ENCODE measurements around the gene SPAAR.
"Not testable (repeated sequence)": the region's sequence is repeated elsewhere in the genome, so short reads cannot be mapped to it uniquely, and the experiment has no call there.

SPAAR gene

GRCh38 chr9:35904338-35904737, 5.0 kb upstream of the SPAAR start:
- no peak for DNase-seq (ENCODE audit: low read depth in 2 of 2)

- DNase-seq (ENCODE audit: low read depth in 2 of 2): no peak
These were observed 4.1 kb upstream of the SPAAR start for GRCh38 chr9:35905051-35905781.

GRCh38 chr9:35905912-35906679, 3.2 kb upstream of the SPAAR start, which contains the start of gene HRCT1:
Gene HRCT1 (plus strand): TSS chr9:35906202. CDS start chr9:35906288, 86 bp downstream.
- no peak for DNase-seq (ENCODE audit: low read depth in 2 of 2)

GRCh38 chr9:35906923-35907699, 2.2 kb upstream of the SPAAR start:
- no peak for DNase-seq (ENCODE audit: low read depth in 2 of 2)

GRCh38 chr9:35907711-35908503, 1.4 kb upstream of the SPAAR start:
- no peak for DNase-seq (ENCODE audit: low read depth in 2 of 2)

GRCh38 chr9:35908504-35909125, 675 bp upstream of the SPAAR start:
- no peak for DNase-seq (ENCODE audit: low read depth in 2 of 2)

GRCh38 chr9:35909687-35910612, 660 bp downstream of the SPAAR start:
- no peak for DNase-seq (ENCODE audit: low read depth in 2 of 2)

- DNase-seq (ENCODE audit: low read depth in 2 of 2): no peak
These were observed 1.5 kb downstream of the SPAAR start for GRCh38 chr9:35910613-35911359.

GRCh38 chr9:35911690-35912089, 2.4 kb downstream of the SPAAR start:
- DNase-seq (ENCODE audit: low read depth in 2 of 2): no peak

GRCh38 chr9:35912791-35913400, 3.6 kb downstream of the SPAAR start:
- no peak for DNase-seq (ENCODE audit: low read depth in 2 of 2)

- not testable (repeated sequence) for DNase-seq (ENCODE audit: low read depth in 2 of 2)
These were observed 4.1 kb downstream of the SPAAR start for GRCh38 chr9:35913429-35913828.

GRCh38 chr9:35914301-35914807, 5.1 kb downstream of the SPAAR start:
- no peak for DNase-seq (ENCODE audit: low read depth in 2 of 2)

GRCh38 chr9:35915681-35916294, 6.5 kb downstream of the SPAAR start:
- DNase-seq (ENCODE audit: low read depth in 2 of 2): no peak

GRCh38 chr9:35917261-35917660, 8.0 kb downstream of the SPAAR start:
- no peak for DNase-seq (ENCODE audit: low read depth in 2 of 2)

- DNase-seq (ENCODE audit: low read depth in 2 of 2): no peak
These were observed 9.5 kb downstream of the SPAAR start for GRCh38 chr9:35918780-35919179.

- DNase-seq (ENCODE audit: low read depth in 2 of 2): no peak
These were observed 10.1 kb downstream of the SPAAR start for GRCh38 chr9:35919212-35920008.

GRCh38 chr9:35920051-35920620, 10.8 kb downstream of the SPAAR start:
- DNase-seq (ENCODE audit: low read depth in 2 of 2): no peak

Data from stimulated activated CD8-positive, alpha-beta memory T cell treated with anti-CD3 and anti-CD28 coated beads, Interleukin-15, amount 100 ng/mL, for 4 hours (primary cell).